IMR-90 (cell line): Measurements from ENCODE around the gene TAAR1. TPM values are rescaled to one million over a fixed set of nuclear protein-coding genes. Genes with fewer than 3 reads are reported as not detected.

Experiments used
- ATAC-seq: fragments of 200-7000 bp; cut with Tn5 transposase; 2 replicates; pipeline ENCODE4 v1.9.1; 2020; ENCODE audit warnings: low read depth, mild to moderate bottlenecking, moderate library complexity
- BruUV-seq: library from RNA; stranded (reverse); fragments of 400-500 nt; replicated peaks from 2 replicates; lab custom pipeline; 2021; lab: Mats Ljungman, UMichigan
- CTCF ChIA-PET: fragments of 300-600 bp; formaldehyde crosslinking; extraction: SDS; loops from one replicate; lab custom pipeline; 2021; ENCODE audit warnings: antibody characterized with exemption; lab: Yijun Ruan, JAX
- POLR2A ChIA-PET: fragments of 300-600 bp; sonication (Branson Sonifier 250); formaldehyde crosslinking; loops from one replicate; lab custom pipeline; 2022; ENCODE audit warnings: antibody characterized with exemption; ENCODE audit not compliant: unreplicated experiment; lab: Charles Lee
- DNase-seq: peaks from one replicate; pipeline ENCODE4 v3.0.0; 2013
- H2AFZ ChIP-seq: replicated peaks from 2 replicates; pipeline ENCODE3; 2013; ENCODE audit warnings: low read length, mild to moderate bottlenecking; ENCODE audit not compliant: poor library complexity
- H2AK5ac ChIP-seq: 2 replicates; pipeline ENCODE4 v1.6.1; 2013; ENCODE audit warnings: low read depth, low read length, inconsistent platforms
- H2AK9ac ChIP-seq: replicated peaks from 2 replicates; pipeline ENCODE3; 2013; ENCODE audit warnings: mild to moderate bottlenecking, low read depth, low read length, moderate library complexity; ENCODE audit not compliant: poor library complexity
- H2BK120ac ChIP-seq: 2 replicates; pipeline ENCODE4 v1.6.1; 2013; ENCODE audit warnings: low read depth, low read length, inconsistent platforms
- H2BK15ac ChIP-seq: 3 replicates; pipeline ENCODE4 v1.6.1; 2013; ENCODE audit warnings: low read depth, low read length, inconsistent platforms
- H2BK20ac ChIP-seq: 2 replicates; pipeline ENCODE4 v1.6.1; 2013; ENCODE audit warnings: low read depth, mild to moderate bottlenecking, inconsistent platforms, low read length, moderate library complexity
- H2BK5ac ChIP-seq: 2 replicates; pipeline ENCODE4 v1.6.1; 2013; ENCODE audit warnings: mild to moderate bottlenecking, low read depth, low read length, inconsistent platforms; ENCODE audit not compliant: poor library complexity, severe bottlenecking
- H3K14ac ChIP-seq: replicated peaks from 2 replicates; pipeline ENCODE4 v1.6.1; 2013; ENCODE audit warnings: low read depth, low read length, inconsistent platforms
- H3K18ac ChIP-seq: 2 replicates; pipeline ENCODE4 v1.6.1; 2013; ENCODE audit warnings: low read depth, low read length, control low read depth
- H3K23ac ChIP-seq: 2 replicates; pipeline ENCODE4 v1.6.1; 2013; ENCODE audit warnings: low read depth, low read length, inconsistent platforms
- H3K27ac ChIP-seq: 2 replicates; pipeline ENCODE4 v1.5.1; 2013; ENCODE audit warnings: mild to moderate bottlenecking, control low read depth, low read length; ENCODE audit not compliant: insufficient read depth
- H3K27me3 ChIP-seq: 2 replicates; pipeline ENCODE4 v1.6.1; 2013; ENCODE audit warnings: low read length; ENCODE audit not compliant: control insufficient read depth, insufficient read depth
- H3K36me3 ChIP-seq: 2 replicates; pipeline ENCODE4 v1.6.1; 2013; ENCODE audit warnings: low read length, mixed read lengths; ENCODE audit not compliant: control insufficient read depth, insufficient read depth
- H3K4ac ChIP-seq: 2 replicates; pipeline ENCODE4 v1.6.1; 2013; ENCODE audit warnings: low read depth, low read length, inconsistent platforms
- H3K4me1 ChIP-seq: 2 replicates; pipeline ENCODE4 v1.6.1; 2013; ENCODE audit warnings: low read length, mixed read lengths; ENCODE audit not compliant: control insufficient read depth, insufficient read depth
- H3K4me2 ChIP-seq: 2 replicates; pipeline ENCODE4 v1.6.1; 2013; ENCODE audit warnings: low read depth, mild to moderate bottlenecking, control low read depth, low read length, moderate library complexity
- H3K4me3 ChIP-seq: 2 replicates; pipeline ENCODE4 v1.5.1; 2013; ENCODE audit warnings: low read depth, mild to moderate bottlenecking, control low read depth, low read length, moderate library complexity; ENCODE audit not compliant: insufficient read depth
- H3K56ac ChIP-seq: 2 replicates; pipeline ENCODE4 v1.6.1; 2013; ENCODE audit warnings: low read length, inconsistent platforms; ENCODE audit not compliant: insufficient read depth; ENCODE audit errors: extremely low read depth
- H3K79me1 ChIP-seq, 2 experiments: 2 replicates each; pipeline ENCODE4 v1.6.1; 2013; ENCODE audit warnings: low read length in 2 of 2, inconsistent platforms in 1 of 2, low read depth in 1 of 2
- H3K9ac ChIP-seq: 2 replicates; pipeline ENCODE4 v1.6.1; 2013; ENCODE audit warnings: low read depth, low read length, control low read depth
- H3K9me1 ChIP-seq: 2 replicates; pipeline ENCODE4 v1.6.1; 2013; ENCODE audit warnings: low read length, inconsistent platforms; ENCODE audit not compliant: insufficient read depth
- H3K9me3 ChIP-seq: 2 replicates; pipeline ENCODE4 v1.6.1; 2013; ENCODE audit warnings: low read length; ENCODE audit not compliant: control insufficient read depth, insufficient read depth
- H4K20me1 ChIP-seq: 2 replicates; pipeline ENCODE4 v1.6.1; 2013; ENCODE audit warnings: low read length, inconsistent platforms; ENCODE audit not compliant: insufficient read depth
- H4K5ac ChIP-seq: 2 replicates; pipeline ENCODE4 v1.6.1; 2013; ENCODE audit warnings: mild to moderate bottlenecking, low read depth, low read length, control low read depth
- H4K8ac ChIP-seq, 2 experiments: 2 replicates each; pipeline ENCODE4 v1.6.1; 2013; ENCODE audit warnings: low read depth in 2 of 2, low read length in 2 of 2, control low read depth in 1 of 2, inconsistent platforms in 1 of 2
- H4K91ac ChIP-seq: 2 replicates; pipeline ENCODE4 v1.6.1; 2013; ENCODE audit warnings: low read depth, low read length, inconsistent platforms; ENCODE audit not compliant: insufficient read depth
- MAZ ChIP-seq: IDR thresholded peaks from 2 replicates; pipeline ENCODE4 v1.6.1; 2012; ENCODE audit warnings: low read depth, mild to moderate bottlenecking, low read length, improper control_type of control experiment, moderate library complexity, borderline replicate concordance
- POLR2A ChIP-seq: IDR thresholded peaks from 2 replicates; pipeline ENCODE4 v1.6.1; 2012; ENCODE audit warnings: mild to moderate bottlenecking, low read depth, low read length
- RAD21 ChIP-seq: IDR thresholded peaks from 2 replicates; pipeline ENCODE4 v1.6.1; 2012; ENCODE audit warnings: low read length, improper control_type of control experiment
- WGBS, 2 experiments: methylation state at CpG; one replicate each; pipeline versions ENCODE4 v1.1.5 to v1.1.7; 2013; ENCODE audit warnings: missing lambda C conversion rate in 2 of 2; ENCODE audit not compliant: insufficient read length in 1 of 2; ENCODE audit errors: extremely low coverage in 2 of 2; 5-methylcytosine and 5-hydroxymethylcytosine counted together
- dilution Hi-C: fragments of 300-500 bp; cut with HindIII; formaldehyde crosslinking; loops from one replicate; pipeline ENCODE4 v1.14.3; 2018; ENCODE audit warnings: low sequenced_read_pairs; ENCODE audit not compliant: unreplicated experiment
- in situ Hi-C: fragments of 300-500 bp; cut with MboI; formaldehyde crosslinking; loops from 3 replicates; pipeline ENCODE4 v1.14.3; 2019; ENCODE audit warnings: low sequenced_read_pairs, inconsistent platforms, mixed read lengths
- intact Hi-C: fragments of 100-400 bp; cut with micrococcal nuclease; formaldehyde crosslinking; loops from 2 replicates; pipeline ENCODE4 v1.10.0; 2022
- polyA plus RNA-seq, 3 experiments: library from polyadenylated mRNA; depleted of rRNA; stranded (reverse); fragments of >200 nt; gene quantifications; 2 replicates each; pipeline ENCODE4 v1.2.3, GENCODE V29; 2012; ENCODE audit warnings: low replicate concordance in 1 of 3
- total RNA-seq: library from RNA; depleted of rRNA; stranded (reverse); fragments of >200 nt; gene quantifications from 2 replicates; pipeline ENCODE4 v1.2.3, GENCODE V29; 2012
- TF ChIP-seq, protein P1 (sequence below): fragments of 150-350 bp; IDR thresholded peaks from 2 replicates; pipeline ENCODE4 v1.6.1; 2016; ENCODE audit warnings: low read depth, mild to moderate bottlenecking, low read length, moderate library complexity, borderline replicate concordance

Gene TAAR1
- total and polyA plus RNA-seq, 2 of the 4 experiments (the other 2 are of a cell fraction), result not detected

DNA sequence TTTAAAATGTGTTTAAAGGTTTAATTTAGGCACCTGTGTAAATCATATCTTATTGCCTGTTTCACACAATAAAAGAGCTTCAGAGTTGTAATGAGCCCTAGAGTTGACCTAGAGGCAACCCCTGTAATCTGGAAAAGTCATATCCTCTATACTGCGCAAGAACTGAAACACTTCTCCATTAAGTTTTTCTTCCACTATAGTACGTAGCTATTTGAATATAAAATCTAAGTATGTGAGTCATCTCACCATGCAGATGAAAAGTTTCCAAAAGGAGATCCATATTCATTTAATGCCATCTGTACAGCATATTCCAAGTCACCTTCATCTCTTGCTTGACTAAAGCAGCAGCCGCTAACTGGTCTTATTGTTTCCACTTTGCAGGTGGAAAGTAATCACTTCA lies 26.0 kb upstream of the TAAR1 start:
- H4K91ac ChIP-seq, result no peak overlapping the region
- no peak overlapping the region for H3K4ac ChIP-seq
- no peak overlapping the region for H3K18ac ChIP-seq
- H3K4me3 ChIP-seq, result no peak overlapping the region
- CTCF ChIA-PET, result interaction anchor here (0.9 kb wide), 1 partner anchor 16 kb away, joined by 3 read pairs; no protein-coding TSS in a partner anchor
- H3K23ac ChIP-seq, result no peak overlapping the region
- in situ Hi-C loops, result no loop called here
- H2BK20ac ChIP-seq, result no peak overlapping the region
- DNase-seq (no peak), ATAC-seq (no peak)
- H3K27me3 ChIP-seq, result peaks cover under 1% of the 10 kb centered on the region; the same call in 1 of the 2 replicates
- no peak overlapping the region for H2AK9ac ChIP-seq
- H4K8ac ChIP-seq, result no peak overlapping the region
- TF ChIP-seq RAD21 (no peak), MAZ (no peak), POLR2A (no peak)
- TF ChIP-seq, protein P1, sequence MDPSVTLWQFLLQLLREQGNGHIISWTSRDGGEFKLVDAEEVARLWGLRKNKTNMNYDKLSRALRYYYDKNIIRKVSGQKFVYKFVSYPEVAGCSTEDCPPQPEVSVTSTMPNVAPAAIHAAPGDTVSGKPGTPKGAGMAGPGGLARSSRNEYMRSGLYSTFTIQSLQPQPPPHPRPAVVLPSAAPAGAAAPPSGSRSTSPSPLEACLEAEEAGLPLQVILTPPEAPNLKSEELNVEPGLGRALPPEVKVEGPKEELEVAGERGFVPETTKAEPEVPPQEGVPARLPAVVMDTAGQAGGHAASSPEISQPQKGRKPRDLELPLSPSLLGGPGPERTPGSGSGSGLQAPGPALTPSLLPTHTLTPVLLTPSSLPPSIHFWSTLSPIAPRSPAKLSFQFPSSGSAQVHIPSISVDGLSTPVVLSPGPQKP, result no peak
- no peak overlapping the region for H3K27ac ChIP-seq
- no peak overlapping the region for H3K4me2 ChIP-seq
- no peak overlapping the region for H2BK5ac ChIP-seq
- H2BK120ac ChIP-seq, result no peak overlapping the region
- peaks cover 2% of the 10 kb centered on the region; the same call in 1 of the 2 replicates for H3K9me3 ChIP-seq
- H3K79me1 ChIP-seq, result no peaks in the 10 kb centered on the region
- no peaks in the 10 kb centered on the region for H3K36me3 ChIP-seq
- no peak overlapping the region for H2AFZ ChIP-seq
- no peak overlapping the region for H3K9ac ChIP-seq
- peaks cover 2% of the 10 kb centered on the region for H3K4me1 ChIP-seq
- H2AK5ac ChIP-seq, result no peak overlapping the region
- H3K14ac ChIP-seq, result no peak overlapping the region
- no CpG with 5 or more reads among the region's 3 CpGs for WGBS, 2 experiments
- dilution Hi-C loops, result no loop called here
- BruUV-seq, result no TSS peak
- intact Hi-C loops, result no loop called here
- POLR2A ChIA-PET, result no interaction called here
- no peak overlapping the region for H3K56ac ChIP-seq
- H4K20me1 ChIP-seq, result no peaks in the 10 kb centered on the region
- H4K5ac ChIP-seq, result no peak overlapping the region
- H3K9me1 ChIP-seq, result no peaks in the 10 kb centered on the region
- no peak overlapping the region for H2BK15ac ChIP-seq
